H1 (cell line): ENCODE data around the gene CYP2S1. TPM values are rescaled to one million over a fixed set of nuclear protein-coding genes. Genes with fewer than 3 reads are reported as not detected.

Experiments
- BACH1 ChIP-seq: IDR thresholded peaks from 2 replicates; pipeline ENCODE4 v1.6.1; 2012; ENCODE audit warnings: low read length, improper control_type of control experiment
- CEBPB ChIP-seq: IDR thresholded peaks from 2 replicates; pipeline ENCODE4 v1.6.1; 2012; ENCODE audit warnings: low read depth, low read length
- CHD7 ChIP-seq: fragments of 300-600 bp; sonication (generic); IDR thresholded peaks from 2 replicates; pipeline ENCODE4 v1.7.1; 2012; ENCODE audit warnings: low read length, moderate library complexity, mild to moderate bottlenecking, inconsistent platforms; ENCODE audit not compliant: insufficient replicate concordance
- GABPA ChIP-seq: IDR thresholded peaks from 2 replicates; pipeline ENCODE4 v1.6.1; 2011; ENCODE audit warnings: mild to moderate bottlenecking, low read length, moderate library complexity, borderline replicate concordance; ENCODE audit not compliant: insufficient read depth
- GTF2F1 ChIP-seq: IDR thresholded peaks from 2 replicates; pipeline ENCODE4 v1.6.1; 2012; ENCODE audit warnings: low read depth, low read length, improper control_type of control experiment, borderline replicate concordance
- HDAC6 ChIP-seq: IDR thresholded peaks from one replicate; pipeline ENCODE4 v1.7.1; 2012; ENCODE audit warnings: low read depth, mild to moderate bottlenecking, inconsistent platforms, low read length, moderate library complexity
- NANOG ChIP-seq: IDR thresholded peaks from 2 replicates; pipeline ENCODE4 v1.6.1; 2011; ENCODE audit warnings: low read length, low read depth, mild to moderate bottlenecking, inconsistent platforms; ENCODE audit not compliant: insufficient read depth, poor library complexity, severe bottlenecking
- POLR2AphosphoS5 ChIP-seq: IDR thresholded peaks from 2 replicates; pipeline ENCODE4 v1.6.1; 2011; ENCODE audit warnings: low read depth, low read length
- SP4 ChIP-seq: IDR thresholded peaks from 2 replicates; pipeline ENCODE4 v1.6.1; 2012; ENCODE audit warnings: low read length, inconsistent platforms
- TAF1 ChIP-seq: IDR thresholded peaks from 2 replicates; pipeline ENCODE4 v1.6.1; 2011; ENCODE audit warnings: mild to moderate bottlenecking, low read depth, low read length
- TAF7 ChIP-seq: optimal IDR thresholded peaks from 2 replicates; pipeline ENCODE3; 2011; ENCODE audit warnings: low read depth, mild to moderate bottlenecking, inconsistent platforms, low read length, moderate library complexity, borderline replicate concordance
- TBP ChIP-seq: IDR thresholded peaks from 2 replicates; pipeline ENCODE4 v1.6.1; 2011; ENCODE audit warnings: low read depth, low read length, improper control_type of control experiment
- polyA plus RNA-seq, 7 experiments: library from polyadenylated mRNA; depleted of rRNA in 3 of 7; stranded (reverse) in 5 of 7; unstranded in 2 of 7; fragments of >200 nt in 5 of 7; fragments of 200-250 nt in 2 of 7; gene quantifications; 1 replicate in 5 of 7; 2 replicates in 1 of 7; 4 replicates in 1 of 7; pipeline versions ENCODE4 v1.2.1 to v1.2.3, GENCODE V29; 2011 to 2013; ENCODE audit warnings: missing spikeins in 2 of 7, mixed read lengths in 2 of 7
- total RNA-seq: library from RNA; stranded (reverse); fragmentation: NEBNext Ultra II Directional; extraction: Animal tissue kit (Norgen Biotek cat#: 25700); gene quantifications from 2 replicates; pipeline ENCODE4 v1.2.1, GENCODE V29; 2021

CYP2S1 gene
- total and polyA plus RNA-seq, 2 of the 8 experiments (the other 6 are each of a cell fraction or from before 2014, with no cell fraction given) = 97.9 to 245 TPM

- TF ChIP-seq CHD7 (no peak), TAF1 (no peak), NANOG (no peak), BACH1 (no peak), POLR2AphosphoS5 (no peak), TAF7 (no peak), SP4 (no peak), GABPA (no peak), CEBPB (no peak), TBP (no peak), HDAC6 (no peak), GTF2F1 (no peak)
Observed at GRCh38 chr19:41239961-41240574, 47.0 kb downstream of the CYP2S1 start (continued).
